ENCODE results near the gene GNAT3. TPM values are rescaled to one million over a fixed set of nuclear protein-coding genes. Genes with fewer than 3 reads are reported as not detected.

GNAT3 gene
- total RNA-seq, 1 donor from 2014 or later = not detected

GRCh38 chr7:80508440-80508839 is 3.4 kb downstream of the GNAT3 start:
- DNase-seq (ENCODE audit: low spot score) = no peak
- intact Hi-C loops (cut with DNase I) = no loop called here

GRCh38 chr7:80505900-80506500 is 5.9 kb downstream of the GNAT3 start:
- intact Hi-C loops (cut with DNase I) = no loop called here
- no peak for DNase-seq (ENCODE audit: low spot score)

GRCh38 chr7:80500325-80500724 is 11.5 kb downstream of the GNAT3 start:
- no peak for DNase-seq (ENCODE audit: low spot score)

DNA sequence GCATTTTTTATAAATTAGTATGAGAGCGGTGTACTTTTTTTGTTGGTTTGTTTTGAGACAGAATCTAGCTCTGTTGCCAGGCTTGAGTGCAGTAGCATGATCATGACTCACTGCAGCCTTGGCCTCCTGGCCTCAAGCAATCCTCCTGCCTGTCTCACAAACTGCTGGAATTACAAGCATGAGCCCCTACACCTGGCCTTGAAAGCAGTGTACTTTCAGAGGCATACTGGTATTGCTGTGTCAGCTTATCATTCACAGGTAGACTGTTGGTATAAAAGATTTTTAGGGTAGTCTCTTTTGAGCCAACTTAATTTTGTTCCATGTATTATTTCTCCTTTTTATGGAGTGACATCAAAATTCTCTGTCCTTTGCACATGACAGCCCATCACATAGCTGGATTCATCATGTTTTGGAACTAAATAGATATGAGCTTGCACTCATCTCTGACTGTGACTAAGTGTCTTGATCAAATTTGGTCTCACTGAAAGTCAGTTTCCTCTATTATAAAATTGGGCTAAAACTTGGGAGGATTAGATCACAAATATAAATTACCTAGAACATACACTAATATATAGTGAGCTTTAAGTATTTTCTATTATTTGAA is 12.4 kb downstream of the GNAT3 start:
- DNase-seq (ENCODE audit: low spot score) = no peak
- intact Hi-C loops (cut with DNase I) = no loop called here

More at GRCh38 chr7:80500325-80500724, 11.5 kb downstream of the GNAT3 start:
- intact Hi-C loops (cut with DNase I) = no loop called here

DNA sequence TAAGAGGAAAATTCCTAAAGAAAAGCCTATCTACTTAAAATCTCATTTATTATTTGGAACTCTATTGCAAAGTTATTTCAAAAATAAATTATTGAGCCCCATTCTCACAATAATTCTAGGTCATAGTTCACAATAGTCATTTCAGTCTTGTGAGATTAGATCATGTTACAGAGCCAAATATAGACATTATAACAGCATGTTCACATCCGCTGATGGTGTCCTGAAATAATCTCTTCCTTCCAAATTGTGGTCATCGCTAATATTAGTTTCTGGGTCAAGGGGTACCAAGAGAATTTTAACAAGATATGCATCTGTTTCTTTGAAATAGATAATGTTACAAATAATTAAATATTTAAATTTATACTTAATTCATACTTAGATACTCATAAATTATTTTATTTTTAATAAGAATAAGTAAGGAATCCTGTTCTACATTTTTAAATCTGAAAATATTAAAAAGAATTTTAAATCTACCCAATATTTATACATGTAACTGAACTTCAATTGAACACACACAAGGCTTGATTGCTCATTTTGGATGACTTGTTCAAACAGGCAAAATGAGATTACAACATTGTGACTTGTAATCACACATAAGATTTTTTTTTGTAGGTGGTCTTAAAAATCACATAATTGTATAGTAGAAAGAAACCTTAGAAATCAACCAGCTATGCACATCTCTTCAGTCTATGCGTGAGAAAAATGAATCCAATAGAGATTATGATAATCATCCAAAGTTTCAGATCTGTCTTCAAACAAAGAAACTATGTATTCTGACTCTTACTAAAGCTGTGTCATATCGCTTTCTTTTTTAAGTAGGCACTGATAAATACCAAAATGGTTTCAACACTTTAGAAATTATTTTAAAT is 13.1 kb downstream of the GNAT3 start:
- DNase-seq (ENCODE audit: low spot score) = no peak
- intact Hi-C loops (cut with DNase I) = no loop called here

- DNase-seq (ENCODE audit: low spot score) = no peak
- intact Hi-C loops (cut with DNase I) = no loop called here
Measured at GRCh38 chr7:80496586-80496985, 15.3 kb downstream of the GNAT3 start.

- intact Hi-C loops (cut with DNase I) = no loop called here
- no peak for DNase-seq (ENCODE audit: low spot score)
Measured at GRCh38 chr7:80493121-80493849, 18.6 kb downstream of the GNAT3 start.

DNA sequence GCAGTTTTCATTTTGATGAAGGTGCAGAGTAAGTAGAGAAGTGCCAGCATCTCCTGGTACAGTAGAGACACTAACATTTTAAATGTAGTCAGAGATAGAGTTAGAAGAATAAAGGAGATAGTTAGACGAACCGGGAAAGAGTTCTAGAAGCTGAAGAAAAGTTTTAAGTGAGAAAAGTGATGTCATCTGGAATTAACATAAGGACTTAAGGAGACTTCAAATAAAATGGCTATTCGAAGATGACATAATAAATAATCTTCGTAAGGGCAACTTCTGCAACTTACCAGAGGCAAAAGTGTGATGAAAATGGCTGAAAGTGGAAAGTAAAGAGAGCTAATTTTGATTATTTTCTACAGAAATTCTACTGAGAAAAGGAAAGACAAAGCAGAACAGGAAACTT is 20.4 kb downstream of the GNAT3 start:
- no peak for DNase-seq (ENCODE audit: low spot score)
- intact Hi-C loops (cut with DNase I) = no loop called here

GRCh38 chr7:80488851-80489370 is 23.0 kb downstream of the GNAT3 start:
- intact Hi-C loops (cut with DNase I) = no loop called here
- no peak for DNase-seq (ENCODE audit: low spot score)

DNA sequence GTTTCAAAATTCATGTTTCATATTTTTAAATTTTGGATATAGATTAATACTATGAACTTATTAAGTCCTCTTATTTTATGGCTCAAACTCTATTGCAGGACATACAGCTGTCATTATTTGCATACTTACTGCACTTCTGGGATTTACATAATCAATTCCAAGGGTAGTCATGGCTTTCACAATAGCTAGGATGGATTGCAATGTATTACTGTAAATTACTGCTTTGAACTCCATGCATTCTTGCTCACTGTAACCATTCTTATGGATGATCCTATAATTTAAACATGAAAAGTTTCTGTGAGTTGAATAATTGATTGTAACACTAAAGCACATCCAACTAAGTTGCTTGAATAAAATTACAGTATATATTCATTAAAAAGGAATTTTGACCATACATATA is 23.5 kb downstream of the GNAT3 start:
- intact Hi-C loops (cut with DNase I) = no loop called here
- DNase-seq (ENCODE audit: low spot score) = no peak

- no peak for DNase-seq (ENCODE audit: low spot score)
- intact Hi-C loops (cut with DNase I) = no loop called here
Measured at GRCh38 chr7:80485721-80486120, 26.1 kb downstream of the GNAT3 start.

GRCh38 chr7:80482950-80483349 is 28.9 kb downstream of the GNAT3 start:
- no peak for DNase-seq (ENCODE audit: low spot score)
- intact Hi-C loops (cut with DNase I) = no loop called here

DNA sequence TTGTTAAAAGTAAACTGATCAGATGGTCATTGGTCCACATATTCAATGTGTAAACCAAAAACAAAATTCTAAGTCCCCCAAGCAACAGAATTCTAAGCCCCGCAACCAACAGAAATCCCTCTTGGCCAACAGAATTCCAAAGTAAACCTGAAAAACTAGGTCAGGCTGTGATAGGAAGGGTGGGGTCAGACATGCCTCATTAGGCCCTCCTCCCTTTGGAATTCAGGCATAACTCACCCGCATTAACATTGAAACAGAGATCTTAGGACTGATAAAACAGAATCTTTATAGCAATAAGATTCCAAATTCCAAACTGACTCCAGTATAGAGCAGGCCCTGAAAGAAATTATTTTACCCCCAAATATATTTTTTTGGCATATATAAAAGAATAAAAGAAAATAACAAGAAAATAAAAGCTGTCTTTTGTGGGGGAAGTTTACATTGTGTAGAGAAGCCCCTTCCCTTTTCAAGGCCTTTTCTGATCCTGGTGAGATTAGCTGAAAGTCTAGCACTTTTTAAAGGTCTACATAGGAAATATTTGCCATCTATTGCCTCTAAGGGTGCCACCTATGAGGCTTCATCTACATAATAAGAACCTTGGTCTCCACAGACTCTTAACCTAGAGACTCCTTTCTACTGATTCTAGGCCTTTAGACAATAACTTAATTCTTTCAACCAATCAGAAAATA is 30.5 kb downstream of the GNAT3 start:
- intact Hi-C loops (cut with DNase I) = no loop called here
- DNase-seq (ENCODE audit: low spot score) = no peak

GRCh38 chr7:80480566-80480965 is 31.3 kb downstream of the GNAT3 start:
- intact Hi-C loops (cut with DNase I) = no loop called here
- DNase-seq (ENCODE audit: low spot score) = no peak

DNA sequence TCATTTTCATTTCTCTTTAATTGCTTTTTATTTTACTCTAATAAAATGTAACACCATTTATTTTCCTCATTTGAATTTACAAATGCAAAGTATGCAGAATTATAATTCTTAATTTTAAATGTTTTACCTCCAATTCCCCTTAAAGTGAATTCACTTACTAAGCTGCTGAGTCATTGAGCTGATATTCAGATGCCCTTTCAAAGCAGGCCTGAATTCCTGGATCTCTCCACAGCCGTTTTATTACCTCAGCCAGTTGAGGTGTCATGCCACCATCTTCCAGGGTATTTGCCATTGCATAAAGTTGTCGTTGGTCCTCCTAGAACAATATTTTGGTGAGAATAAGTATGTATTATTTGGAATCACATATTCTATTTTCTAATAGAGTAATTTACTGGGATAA is 33.2 kb downstream of the GNAT3 start:
- intact Hi-C loops (cut with DNase I) = no loop called here

GRCh38 chr7:80476035-80476434 is 35.8 kb downstream of the GNAT3 start:
- intact Hi-C loops (cut with DNase I) = no loop called here
- no peak for DNase-seq (ENCODE audit: low spot score)

More for the DNA sequence above, 33.2 kb downstream of the GNAT3 start:
- no peak for DNase-seq (ENCODE audit: low spot score)

- intact Hi-C loops (cut with DNase I) = no loop called here
- no peak for DNase-seq (ENCODE audit: low spot score)
Measured at GRCh38 chr7:80475383-80475782, 36.5 kb downstream of the GNAT3 start.

GRCh38 chr7:80473751-80474150 is 38.1 kb downstream of the GNAT3 start:
- DNase-seq (ENCODE audit: low spot score) = no peak
- intact Hi-C loops (cut with DNase I) = no loop called here

- DNase-seq (ENCODE audit: low spot score) = no peak
- intact Hi-C loops (cut with DNase I) = no loop called here
Measured at GRCh38 chr7:80472491-80473200, 39.2 kb downstream of the GNAT3 start.
